Hepatocyte (in vitro differentiated cells): ENCODE results near the gene TRIM8. TPM values are rescaled to one million over a fixed set of nuclear protein-coding genes. Genes with fewer than 3 reads are reported as not detected.

Experiments
- DNase-seq: peaks from one replicate; pipeline ENCODE4 v3.0.0-alpha.2; 2016; ENCODE audit warnings: low spot score
- H2AFZ ChIP-seq: fragments of 200-600 bp; sonication (generic); 2 replicates; pipeline ENCODE4 v1.6.0; 2016; ENCODE audit warnings: antibody characterized with exemption, mild to moderate bottlenecking
- H3K27ac ChIP-seq: fragments of 200-600 bp; sonication (generic); 2 replicates; pipeline ENCODE4 v1.5.1; 2016; ENCODE audit warnings: mild to moderate bottlenecking
- H3K27me3 ChIP-seq: fragments of 200-600 bp; sonication (generic); 2 replicates; pipeline ENCODE4 v1.6.1; 2016
- H3K36me3 ChIP-seq: fragments of 200-600 bp; sonication (generic); replicated peaks from 2 replicates; pipeline ENCODE4 v1.5.1; 2016; ENCODE audit warnings: low read depth; ENCODE audit not compliant: insufficient read depth
- H3K4me1 ChIP-seq: fragments of 200-600 bp; sonication (generic); 2 replicates; pipeline ENCODE4 v1.5.1; 2016; ENCODE audit warnings: mild to moderate bottlenecking, moderate library complexity; ENCODE audit not compliant: insufficient read depth
- H3K4me2 ChIP-seq: fragments of 200-600 bp; sonication (generic); 2 replicates; pipeline ENCODE4 v1.6.0; 2016
- H3K4me3 ChIP-seq: fragments of 200-600 bp; sonication (generic); 2 replicates; pipeline ENCODE4 v1.5.1; 2016; ENCODE audit warnings: mild to moderate bottlenecking
- H3K79me2 ChIP-seq: fragments of 200-600 bp; sonication (generic); 2 replicates; pipeline ENCODE4 v1.6.0; 2017; ENCODE audit warnings: mild to moderate bottlenecking
- H3K9me2 ChIP-seq: fragments of 200-600 bp; sonication (generic); replicated peaks from 2 replicates; pipeline ENCODE4 v1.6.0; 2017; ENCODE audit warnings: mild to moderate bottlenecking; ENCODE audit not compliant: insufficient read depth
- H3K9me3 ChIP-seq: fragments of 200-600 bp; sonication (generic); 2 replicates; pipeline ENCODE4 v1.5.1; 2016; ENCODE audit warnings: low read depth, mild to moderate bottlenecking
- H4K20me1 ChIP-seq: fragments of 200-600 bp; sonication (generic); 2 replicates; pipeline ENCODE4 v1.6.0; 2016; ENCODE audit warnings: mild to moderate bottlenecking; ENCODE audit not compliant: insufficient read depth, poor library complexity, severe bottlenecking
- CTCF ChIP-seq: fragments of 200-600 bp; sonication (generic); IDR thresholded peaks from 2 replicates; pipeline ENCODE4 v1.5.1; 2016; ENCODE audit warnings: antibody characterized with exemption, mild to moderate bottlenecking; ENCODE audit not compliant: poor library complexity
- EZH2 ChIP-seq: fragments of 200-600 bp; sonication (generic); IDR thresholded peaks from 2 replicates; pipeline ENCODE4 v1.6.1; 2016; ENCODE audit warnings: antibody characterized with exemption, mild to moderate bottlenecking, borderline replicate concordance
- EZH2phosphoT487 ChIP-seq: fragments of 200-600 bp; sonication (generic); IDR thresholded peaks from one replicate; pipeline ENCODE4 v1.6.1; 2018; ENCODE audit warnings: antibody characterized with exemption, mild to moderate bottlenecking, low read depth, moderate library complexity; ENCODE audit not compliant: unreplicated experiment, severe bottlenecking
- WGBS: methylation state at CpG from one replicate; pipeline ENCODE4 v1.1.6; 2016; ENCODE audit warnings: low lambda C conversion rate; ENCODE audit errors: missing lambda C conversion rate; 5-methylcytosine and 5-hydroxymethylcytosine counted together
- polyA plus RNA-seq: library from polyadenylated mRNA; unstranded; fragments of >200 nt; fragmentation: Nextera tagmentation; extraction: Ambion mirVana; gene quantifications from 2 replicates; pipeline ENCODE4 v1.2.1, GENCODE V29; 2016
- total RNA-seq: library from RNA; depleted of rRNA; stranded (reverse); fragments of >200 nt; gene quantifications from 2 replicates; pipeline ENCODE4 v1.2.3, GENCODE V29; 2014

TRIM8 gene
- total and polyA plus RNA-seq, 2 experiments from 2014 or later: 53.3 to 61.2 TPM

- peak; percentile 74 for DNase-seq
- Histone ChIP-seq H3K79me2 (peaks cover 36% of the 10 kb centered on the region), H3K4me2 (peak overlapping the region; percentile 93), H3K27me3 (no peaks in the 10 kb centered on the region), H3K4me1 (peaks cover 13% of the 10 kb centered on the region), H2AFZ (peak overlapping the region; percentile 32), H4K20me1 (peaks cover 23% of the 10 kb centered on the region), H3K27ac (peak overlapping the region; percentile 98), H3K36me3 (no peaks in the 10 kb centered on the region), H3K9me2 (no peaks in the 10 kb centered on the region), H3K9me3 (no peaks in the 10 kb centered on the region), H3K4me3 (peak overlapping the region; percentile 58)
- TF ChIP-seq EZH2 (no peak), CTCF (no peak), EZH2phosphoT487 (no peak)
- 3% methylated on average over 32 of the region's 45 CpGs for WGBS
These were observed 1.4 kb upstream of the TRIM8 start for GRCh38 chr10:102642736-102643335.

- Histone ChIP-seq H3K27me3 (no peaks in the 10 kb centered on the region), H2AFZ (peak overlapping the region; percentile 32), H4K20me1 (peaks cover 30% of the 10 kb centered on the region), H3K4me1 (peaks cover 20% of the 10 kb centered on the region), H3K4me2 (peak overlapping the region; percentile 93), H3K27ac (peak overlapping the region; percentile 98), H3K9me2 (no peaks in the 10 kb centered on the region), H3K36me3 (no peaks in the 10 kb centered on the region), H3K79me2 (peaks cover 43% of the 10 kb centered on the region), H3K4me3 (peak overlapping the region; percentile 58), H3K9me3 (no peaks in the 10 kb centered on the region)
- peak; percentile 81 for DNase-seq
- TF ChIP-seq CTCF (no peak), EZH2phosphoT487 (no peak), EZH2 (no peak)
- WGBS: under 1% methylated on average over 21 of the region's 76 CpGs
These were observed 778 bp upstream of the TRIM8 start for GRCh38 chr10:102643336-102644065.

- Histone ChIP-seq H3K4me3 (peak overlapping the region; percentile 58), H3K27me3 (no peaks in the 10 kb centered on the region), H4K20me1 (peaks cover 43% of the 10 kb centered on the region), H3K9me2 (no peaks in the 10 kb centered on the region), H3K9me3 (no peaks in the 10 kb centered on the region), H3K79me2 (peaks cover 56% of the 10 kb centered on the region), H3K4me2 (peak overlapping the region; percentile 93), H2AFZ (peak overlapping the region; percentile 15), H3K27ac (peak overlapping the region; percentile 98), H3K36me3 (no peaks in the 10 kb centered on the region), H3K4me1 (peaks cover 33% of the 10 kb centered on the region)
- TF ChIP-seq CTCF (peak; percentile 54), EZH2 (no peak)
- WGBS: under 1% methylated on average over 44 of the region's 62 CpGs
- DNase-seq: peak; percentile 92
These were observed 538 bp downstream of the TRIM8 start for GRCh38 chr10:102644646-102645387.
